ENCODE measurements around the gene SDSL. TPM values are rescaled to one million over a fixed set of nuclear protein-coding genes. Genes with fewer than 3 reads are reported as not detected.

Gene SDSL
- total RNA-seq, 1 donor from 2014 or later, result 3.1 TPM

GRCh38 chr12:113440947-113441782 is 19.0 kb downstream of the SDSL start:
- Histone ChIP-seq H3F3A (ENCODE audit: low read depth) (no peaks in the 10 kb centered on the region), H3K4me1 (no peaks in the 10 kb centered on the region), H3K27ac (no peak overlapping the region), H2AFZ (replicated peaks) (no peak overlapping the region), H3K79me2 (ENCODE audit: low read depth) (no peaks in the 10 kb centered on the region), H3K27me3 (no peaks in the 10 kb centered on the region), H3K4me2 (no peak overlapping the region), H3K9me3 (ENCODE audit: low read depth) (no peaks in the 10 kb centered on the region), H3K4me3 (no peak overlapping the region), H4K20me1 (ENCODE audit: low read depth) (no peaks in the 10 kb centered on the region), H3K36me3 (no peaks in the 10 kb centered on the region), H3K9ac (no peak overlapping the region)
- H3K4me3 Mint-ChIP-seq, result no peak overlapping the region
- peaks cover 7% of the 10 kb centered on the region for H3K27me3 Mint-ChIP-seq (ENCODE audit: insufficient read depth, low read depth)
- peaks cover 6% of the 10 kb centered on the region for H3K4me1 Mint-ChIP-seq
- peaks cover 2% of the 10 kb centered on the region for H3K9me3 Mint-ChIP-seq
- DNase-seq (ENCODE audit: low spot score), result no peak
- TF ChIP-seq EZH2phosphoT487 (IDR thresholded peaks at IDR 0.05), result no peak
- no peak for TF ChIP-seq CTCF (IDR thresholded peaks at IDR 0.05)
- TF ChIP-seq EZH2 (IDR thresholded peaks at IDR 0.05), result no peak
- H3K27ac Mint-ChIP-seq, result no peak overlapping the region
- no peaks in the 10 kb centered on the region for H3K36me3 Mint-ChIP-seq

- DNase-seq (ENCODE audit: low spot score), result no peak
- no peak overlapping the region for H3K9ac ChIP-seq
- no peak overlapping the region for H3K4me3 ChIP-seq
- no peak overlapping the region for H2AFZ ChIP-seq (replicated peaks)
- H3K36me3 Mint-ChIP-seq, result no peaks in the 10 kb centered on the region
- TF ChIP-seq EZH2 (IDR thresholded peaks at IDR 0.05), result no peak
- no peak for TF ChIP-seq CTCF (IDR thresholded peaks at IDR 0.05)
- TF ChIP-seq EZH2phosphoT487 (IDR thresholded peaks at IDR 0.05), result no peak
- H4K20me1 ChIP-seq (ENCODE audit: low read depth), result no peaks in the 10 kb centered on the region
- H3K4me1 Mint-ChIP-seq, result peaks cover 6% of the 10 kb centered on the region
- no peaks in the 10 kb centered on the region for H3K27me3 ChIP-seq
- no peaks in the 10 kb centered on the region for H3K79me2 ChIP-seq (ENCODE audit: low read depth)
- H3K9me3 ChIP-seq (ENCODE audit: low read depth), result no peaks in the 10 kb centered on the region
- no peaks in the 10 kb centered on the region for H3K4me1 ChIP-seq
- no peaks in the 10 kb centered on the region for H3K36me3 ChIP-seq
- H3F3A ChIP-seq (ENCODE audit: low read depth), result no peaks in the 10 kb centered on the region
- no peak overlapping the region for H3K4me2 ChIP-seq
- H3K27me3 Mint-ChIP-seq (ENCODE audit: insufficient read depth, low read depth), result peaks cover 21% of the 10 kb centered on the region
- H3K27ac ChIP-seq, result no peak overlapping the region
- peaks cover 2% of the 10 kb centered on the region for H3K9me3 Mint-ChIP-seq
- H3K27ac Mint-ChIP-seq, result no peak overlapping the region
- H3K4me3 Mint-ChIP-seq, result no peak overlapping the region
Measured at GRCh38 chr12:113443030-113443539, 20.9 kb downstream of the SDSL start.

GRCh38 chr12:113445544-113446171 is 23.5 kb downstream of the SDSL start:
- no peak for TF ChIP-seq EZH2 (IDR thresholded peaks at IDR 0.05)
- no peak for TF ChIP-seq EZH2phosphoT487 (IDR thresholded peaks at IDR 0.05)
- TF ChIP-seq CTCF (IDR thresholded peaks at IDR 0.05), result no peak
- Histone ChIP-seq H3K27ac (no peak overlapping the region), H3F3A (ENCODE audit: low read depth) (peaks cover 16% of the 10 kb centered on the region), H3K9me3 (ENCODE audit: low read depth) (no peaks in the 10 kb centered on the region), H3K4me2 (no peak overlapping the region), H3K27me3 (no peaks in the 10 kb centered on the region), H3K4me1 (no peaks in the 10 kb centered on the region), H3K36me3 (no peaks in the 10 kb centered on the region), H3K9ac (no peak overlapping the region), H2AFZ (replicated peaks) (no peak overlapping the region), H4K20me1 (ENCODE audit: low read depth) (no peaks in the 10 kb centered on the region), H3K79me2 (ENCODE audit: low read depth) (no peaks in the 10 kb centered on the region), H3K4me3 (no peak overlapping the region)
- Mint-ChIP-seq H3K4me1 (no peaks in the 10 kb centered on the region), H3K27ac (no peak overlapping the region), H3K27me3 (ENCODE audit: insufficient read depth, low read depth) (peaks cover 30% of the 10 kb centered on the region), H3K4me3 (no peak overlapping the region), H3K36me3 (no peaks in the 10 kb centered on the region), H3K9me3 (peaks cover 2% of the 10 kb centered on the region)
- DNase-seq (ENCODE audit: low spot score), result no peak

All from neural progenitor cell (in vitro differentiated cells).